ENCODE results near the gene MRM2.

Gene MRM2

GRCh38 chr7:2264158-2264557, 22.2 kb upstream of the MRM2 start:
- DNase-seq, result no peak

GRCh38 chr7:2263176-2263575, 21.2 kb upstream of the MRM2 start:
- no peak for DNase-seq

DNA sequence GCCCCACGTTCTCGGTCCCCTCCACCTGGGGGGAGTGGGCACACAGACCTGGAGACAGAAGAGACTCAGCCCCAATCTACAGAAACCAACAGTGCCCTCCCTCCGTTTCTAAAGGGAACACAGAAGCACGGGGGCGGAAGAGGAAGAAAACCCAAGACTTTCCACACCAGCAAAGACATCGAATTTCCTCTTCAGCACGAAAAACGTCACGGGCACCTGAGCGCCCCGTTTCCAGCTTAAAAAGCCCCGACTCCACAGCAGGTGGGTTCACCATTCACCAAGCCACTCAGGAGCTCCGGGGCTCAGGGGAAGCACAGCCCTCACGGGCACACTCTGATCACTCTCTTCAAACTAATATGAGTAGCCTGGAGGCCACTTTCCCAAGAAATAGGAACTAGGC, 19.6 kb upstream of the MRM2 start:
- DNase-seq, result no peak

- no peak for DNase-seq
Observed at GRCh38 chr7:2260820-2261219, 18.8 kb upstream of the MRM2 start.

- no peak for DNase-seq
Observed at GRCh38 chr7:2259480-2259879, 17.5 kb upstream of the MRM2 start.

- no peak for DNase-seq
Observed at GRCh38 chr7:2258661-2259365, 16.8 kb upstream of the MRM2 start.

DNA sequence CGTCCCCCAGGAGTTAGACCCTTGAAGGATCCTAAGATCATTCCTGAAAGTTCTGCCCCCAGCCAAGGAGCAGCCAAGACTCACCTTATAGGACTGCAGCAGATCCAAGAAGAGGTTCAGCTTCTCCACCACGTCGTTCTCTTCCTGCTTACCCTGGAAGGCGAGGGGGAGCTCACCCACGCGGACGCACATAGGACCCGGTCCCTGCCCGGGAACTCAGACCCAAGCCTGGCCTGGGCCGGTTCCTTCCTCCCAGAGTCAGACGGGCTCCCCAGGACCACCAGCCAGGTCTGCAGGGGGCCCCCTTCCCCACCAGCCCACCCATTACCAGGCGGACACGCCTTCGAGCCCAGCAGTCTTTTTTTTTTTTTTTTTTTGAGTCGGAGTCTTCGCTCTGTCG, 15.6 kb upstream of the MRM2 start:
- no peak for DNase-seq

- no peak for DNase-seq
Observed at GRCh38 chr7:2257046-2257551, 15.1 kb upstream of the MRM2 start.

- DNase-seq, result no peak
Observed at GRCh38 chr7:2256306-2257045, 14.5 kb upstream of the MRM2 start.

DNA sequence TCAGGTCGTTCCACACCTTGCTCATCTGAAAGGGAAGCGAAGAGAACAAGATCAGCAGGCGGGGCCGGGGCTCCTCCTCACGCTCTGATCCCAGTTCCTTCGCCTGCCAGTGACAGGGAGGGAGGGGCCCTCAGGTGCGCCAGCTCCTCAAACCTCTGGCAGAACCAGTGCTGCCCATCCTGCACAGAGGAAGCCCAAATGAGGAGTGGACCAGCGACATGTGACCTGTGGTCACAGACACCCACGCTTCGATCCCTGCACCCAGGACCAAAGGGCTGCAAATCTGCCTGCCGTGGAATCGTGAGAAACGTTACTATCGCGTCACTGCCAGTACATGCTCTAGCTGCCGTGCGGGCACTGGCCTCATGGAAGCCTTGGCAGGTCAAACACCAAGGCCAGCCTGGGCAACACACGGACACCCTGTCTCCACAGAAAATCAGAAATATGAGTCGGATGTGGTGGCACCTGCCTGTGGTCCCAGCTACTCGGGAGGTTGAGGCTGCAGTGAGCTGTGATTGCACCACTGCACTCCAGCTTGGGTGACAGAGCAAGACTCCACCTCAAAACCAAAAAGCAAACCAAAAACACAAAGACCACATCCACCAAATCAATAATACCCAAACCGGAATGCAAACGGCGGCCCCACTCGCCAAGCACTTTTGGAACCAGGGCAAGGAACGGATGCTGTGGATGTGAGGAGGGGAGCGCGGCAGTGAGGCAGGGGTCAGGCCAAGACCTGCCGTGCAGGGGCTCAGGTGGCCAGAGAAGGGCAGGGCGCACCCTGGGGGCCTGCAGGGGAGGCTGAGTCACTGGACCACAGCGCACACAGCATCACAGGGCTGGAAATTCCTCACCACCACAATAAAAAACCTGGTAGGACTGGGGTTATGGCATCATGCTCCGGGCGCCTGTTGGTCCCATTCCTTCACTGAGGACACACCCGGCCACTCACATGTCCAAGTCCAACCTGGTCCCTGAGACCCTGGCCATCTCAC, 13.4 kb upstream of the MRM2 start:
- DNase-seq, result no peak

DNA sequence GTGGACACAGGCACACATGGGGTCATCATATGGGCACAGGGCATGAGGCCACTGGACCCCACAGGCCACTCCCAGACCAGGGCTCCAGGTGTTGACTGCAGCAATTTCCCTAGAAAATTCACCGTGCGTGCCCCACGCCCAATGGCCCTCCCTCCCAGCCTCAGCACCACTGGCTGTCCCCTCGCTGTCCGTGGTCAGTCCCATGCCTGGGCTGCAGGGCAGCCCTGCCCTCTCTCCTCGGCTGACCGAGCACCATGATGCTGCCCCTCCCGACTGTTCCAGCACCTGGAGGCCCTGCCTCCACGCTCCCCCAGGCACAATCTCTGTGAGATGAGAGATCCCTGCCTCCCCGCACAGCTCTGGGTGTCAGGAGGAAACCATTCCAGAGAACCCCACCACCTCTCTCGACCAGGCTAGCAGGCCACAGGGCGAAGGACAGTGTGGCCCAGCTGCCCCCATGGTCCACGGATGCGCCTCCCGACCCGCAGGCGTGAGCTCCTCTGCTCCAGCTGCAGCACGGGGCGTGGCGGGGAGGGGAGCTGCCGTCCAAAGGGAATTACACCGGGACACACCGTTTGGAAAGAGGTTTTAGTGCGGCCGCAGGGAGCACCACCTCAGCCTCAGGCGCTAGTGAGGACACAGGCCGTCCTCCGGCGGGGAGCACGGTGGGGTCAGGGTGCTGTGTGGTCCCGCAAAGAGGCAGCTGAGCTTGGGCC, 12.6 kb upstream of the MRM2 start:
- DNase-seq, result no peak

DNA sequence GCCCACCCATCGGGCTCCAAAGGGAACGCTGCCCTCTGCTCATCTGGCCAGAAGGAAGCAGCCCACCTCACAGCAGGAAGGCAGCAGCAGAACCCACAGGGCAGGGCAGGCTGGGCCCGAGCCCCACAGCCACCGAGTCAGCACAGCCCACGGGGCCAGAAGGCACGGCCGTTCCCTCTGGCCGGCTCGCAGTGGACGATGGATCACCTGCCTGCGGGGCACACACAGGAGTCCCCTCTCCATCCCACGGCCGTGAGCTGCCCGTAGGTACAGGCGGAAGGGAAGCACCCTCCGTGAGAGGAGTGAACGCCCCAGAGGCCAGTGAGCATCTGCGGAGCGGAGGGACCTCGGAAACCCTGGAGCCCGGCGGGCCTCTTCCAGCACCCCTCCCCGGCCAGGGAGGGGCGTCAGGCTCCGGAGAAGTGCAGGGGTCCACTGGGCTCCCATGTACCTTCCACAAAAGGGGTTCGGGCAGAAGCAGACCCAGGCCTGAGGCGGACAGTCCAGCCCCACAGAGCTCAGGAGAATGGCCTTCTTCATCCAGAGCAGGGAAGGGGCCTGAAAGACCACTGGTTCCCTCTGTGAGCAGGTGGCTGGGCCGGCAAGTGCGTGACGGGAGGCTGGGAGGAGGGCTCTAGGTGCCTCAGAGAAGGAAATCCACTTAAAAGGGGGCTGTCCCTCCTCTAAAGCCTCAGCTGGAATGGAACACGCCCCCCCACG, 11.7 kb upstream of the MRM2 start:
- DNase-seq, result no peak

GRCh38 chr7:2253021-2253420, 11.0 kb upstream of the MRM2 start:
- DNase-seq, result no peak

DNA sequence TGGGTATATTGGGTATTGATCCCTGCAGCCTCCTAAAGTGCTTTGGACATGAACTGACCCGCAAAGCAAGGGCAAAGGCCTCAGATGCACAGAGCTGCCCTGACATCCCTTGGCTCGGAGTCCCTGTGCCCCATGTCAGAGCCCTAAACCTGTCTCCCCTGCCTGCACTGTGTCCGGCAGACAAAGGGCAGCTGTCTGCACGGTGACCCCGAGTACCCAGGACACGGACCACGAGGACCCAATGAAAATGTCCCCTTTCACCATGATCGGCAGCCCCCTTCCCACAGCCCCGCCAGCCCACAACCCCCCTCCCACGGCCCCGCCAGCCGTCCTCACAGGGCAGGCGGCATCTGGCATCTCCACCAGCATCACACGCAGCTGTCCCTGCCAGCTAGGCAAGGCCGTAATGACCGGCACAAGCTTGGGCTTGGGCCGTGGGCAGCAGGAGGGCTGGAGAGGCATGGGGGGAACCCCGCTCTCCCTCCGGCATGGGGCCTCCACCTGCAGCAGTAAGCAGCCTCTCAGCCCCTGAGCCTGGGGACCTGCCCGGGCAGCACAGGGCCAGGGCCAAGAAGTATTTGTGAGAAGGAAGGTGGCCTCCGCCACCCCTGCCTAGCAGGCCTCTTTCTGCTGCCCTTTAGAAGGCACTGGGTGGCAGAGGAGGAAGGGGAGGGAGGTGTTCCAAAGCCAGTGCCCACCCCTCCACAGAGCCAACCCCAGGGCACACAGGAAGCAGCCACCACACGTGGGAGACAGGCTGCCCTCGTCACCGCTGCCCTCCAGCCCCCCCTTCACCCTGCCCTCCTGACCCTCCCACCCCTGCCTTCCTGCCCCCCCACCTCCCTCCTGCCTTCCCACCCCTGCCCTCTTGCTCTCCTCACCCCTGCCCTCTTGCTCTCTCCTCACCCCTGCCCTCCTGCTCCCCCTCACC, 10.1 kb upstream of the MRM2 start:
- DNase-seq, result no peak

DNA sequence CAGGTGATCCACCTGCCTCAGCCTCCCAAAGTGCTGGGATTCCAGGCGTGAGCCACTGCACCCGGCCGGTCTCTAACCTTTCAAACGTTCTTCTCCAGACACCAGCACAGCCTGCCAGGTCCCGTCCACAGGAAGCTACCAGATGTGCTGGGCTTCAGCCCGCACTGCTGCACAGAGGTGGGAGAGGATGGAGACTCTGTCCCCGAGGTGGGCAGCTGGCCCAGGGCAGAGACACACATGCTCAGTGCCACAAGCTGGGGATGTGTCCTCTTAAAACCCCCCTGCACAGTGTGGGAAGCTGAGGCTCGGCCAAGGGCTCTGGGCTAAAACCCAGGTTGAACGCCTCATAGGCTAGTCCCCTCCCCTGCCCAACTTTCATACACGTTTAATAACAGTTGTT, 9.4 kb upstream of the MRM2 start:
- no peak for DNase-seq

DNA sequence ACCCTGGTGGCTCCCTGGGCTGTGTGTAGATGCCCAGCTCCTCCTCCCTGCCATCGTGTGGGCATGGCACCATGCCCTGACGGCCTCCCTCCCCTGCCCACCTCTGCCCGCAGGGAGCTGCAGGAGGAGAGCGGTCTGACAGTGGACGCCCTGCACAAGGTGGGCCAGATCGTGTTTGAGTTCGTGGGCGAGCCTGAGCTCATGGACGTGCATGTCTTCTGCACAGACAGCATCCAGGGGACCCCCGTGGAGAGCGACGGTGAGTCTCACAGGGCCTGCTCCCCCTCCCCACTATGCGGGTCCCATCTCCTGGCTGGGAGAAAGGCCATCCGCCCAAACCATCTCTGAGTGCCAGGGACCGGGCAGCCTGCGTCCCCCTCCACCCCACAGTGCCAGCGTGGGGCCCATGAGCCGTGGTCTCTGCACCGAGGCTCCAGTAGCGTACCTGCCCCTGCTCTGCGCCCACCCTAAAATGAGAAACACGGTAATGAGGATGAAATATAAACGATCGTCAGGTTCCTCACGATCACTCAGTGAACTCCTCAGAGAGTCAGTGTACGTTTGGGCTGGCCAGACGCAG, 7.8 kb upstream of the MRM2 start:
- DNase-seq, result no peak

DNA sequence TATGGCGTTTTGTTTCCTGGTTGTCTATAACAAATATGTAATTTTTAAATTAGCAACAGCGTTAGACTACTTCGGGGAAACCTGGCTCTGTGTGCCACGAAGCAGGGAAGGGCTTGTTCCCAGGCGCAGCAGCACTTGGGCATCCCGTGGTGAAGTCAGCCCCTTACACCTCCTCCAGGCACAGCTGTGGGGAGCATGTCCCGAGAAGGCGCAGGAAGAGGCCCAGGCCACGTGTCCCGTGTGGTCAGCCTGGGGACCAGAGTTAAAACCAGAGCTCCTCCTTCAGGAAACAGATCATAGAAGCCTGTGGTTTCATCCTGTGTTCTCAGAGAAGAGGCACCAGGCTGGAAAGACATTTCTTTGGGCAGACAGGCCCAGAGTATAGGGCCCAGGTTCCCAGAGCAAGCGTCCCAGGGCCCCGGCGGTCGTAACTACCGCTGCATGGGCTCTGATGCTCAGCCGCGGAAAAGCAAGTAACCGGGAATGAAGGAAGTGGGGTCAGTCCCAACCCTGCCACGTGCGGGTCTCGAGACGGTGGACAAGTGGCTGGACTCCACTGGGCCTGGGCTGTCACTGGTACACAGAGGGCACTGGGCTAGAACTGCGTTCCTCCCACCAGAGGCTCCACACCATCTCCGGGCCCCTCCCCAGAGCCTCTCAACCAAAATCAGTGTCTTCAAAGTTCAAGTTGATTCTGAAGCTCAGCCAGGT, 7.1 kb upstream of the MRM2 start:
- DNase-seq, result peak; percentile 95

- DNase-seq, result no peak
Observed at GRCh38 chr7:2247141-2247995, 5.4 kb upstream of the MRM2 start.

Measured in HCEC 1CT (cell line).